Fibroblast of the conjunctiva (primary cell): Measurements from ENCODE around the gene PPP1R1A.

Experiments used
- DNase-seq: peaks from one replicate; pipeline ENCODE4 v3.0.0-alpha.2; 2010; ENCODE audit warnings: low read depth

The PPP1R1A gene

DNA sequence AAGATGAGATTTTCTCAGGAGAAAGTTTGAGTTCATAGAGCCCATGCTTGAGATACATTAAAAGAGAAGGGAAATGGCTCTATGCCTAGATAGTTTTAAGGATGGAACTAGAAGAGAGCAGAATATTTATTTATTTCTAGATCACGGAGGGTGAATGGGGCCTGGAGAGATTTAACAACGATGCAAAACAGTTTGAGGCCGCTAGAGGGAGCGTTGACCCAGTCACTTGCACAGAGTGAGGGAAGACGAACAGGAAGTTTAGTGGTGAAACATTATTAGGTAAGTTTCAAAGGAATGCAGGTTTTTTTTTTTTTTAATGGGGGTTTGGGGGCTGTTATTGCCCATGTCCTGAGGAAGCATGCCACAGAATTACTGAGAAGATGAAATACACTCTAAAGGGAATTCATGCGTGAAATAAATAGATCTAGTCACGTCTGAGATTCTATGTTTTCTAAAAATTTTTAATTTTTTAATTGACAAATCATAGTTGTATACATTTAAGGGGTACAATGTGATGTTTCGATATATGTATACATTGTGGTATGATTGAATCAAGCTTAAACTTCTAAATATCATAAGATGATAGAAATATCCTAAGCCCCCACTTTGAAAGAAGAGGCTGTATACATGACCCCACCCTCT is 14.8 kb upstream of the PPP1R1A start:
- DNase-seq = peak; percentile 44

GRCh38 chr12:54602661-54603060 is 14.2 kb upstream of the PPP1R1A start:
- no peak for DNase-seq

DNA sequence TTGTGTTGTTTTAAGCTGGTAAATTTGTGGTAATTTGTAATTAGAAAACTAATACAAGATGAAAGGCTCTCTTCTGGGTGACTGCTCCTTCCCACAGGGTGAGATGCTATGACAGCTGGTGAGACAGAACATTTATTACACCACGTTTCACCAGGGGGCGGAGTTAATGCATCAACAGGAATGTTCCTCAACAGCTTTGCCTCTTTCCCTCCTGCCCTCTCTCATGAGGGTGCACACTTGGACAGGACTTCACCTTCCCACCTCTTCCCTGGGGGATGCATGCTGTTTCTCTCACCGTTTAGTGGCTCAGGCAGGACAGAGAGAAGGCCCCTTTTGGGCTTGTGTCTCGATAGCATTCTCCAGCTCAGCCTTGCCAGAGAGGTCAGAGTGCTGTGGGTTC is 13.4 kb upstream of the PPP1R1A start:
- DNase-seq = no peak

- DNase-seq = no peak
Observed at GRCh38 chr12:54598970-54599369, 10.5 kb upstream of the PPP1R1A start.

GRCh38 chr12:54596526-54596946 is 8.1 kb upstream of the PPP1R1A start:
- peak; percentile 28 for DNase-seq

GRCh38 chr12:54595471-54595870 is 7.0 kb upstream of the PPP1R1A start:
- DNase-seq = no peak

DNA sequence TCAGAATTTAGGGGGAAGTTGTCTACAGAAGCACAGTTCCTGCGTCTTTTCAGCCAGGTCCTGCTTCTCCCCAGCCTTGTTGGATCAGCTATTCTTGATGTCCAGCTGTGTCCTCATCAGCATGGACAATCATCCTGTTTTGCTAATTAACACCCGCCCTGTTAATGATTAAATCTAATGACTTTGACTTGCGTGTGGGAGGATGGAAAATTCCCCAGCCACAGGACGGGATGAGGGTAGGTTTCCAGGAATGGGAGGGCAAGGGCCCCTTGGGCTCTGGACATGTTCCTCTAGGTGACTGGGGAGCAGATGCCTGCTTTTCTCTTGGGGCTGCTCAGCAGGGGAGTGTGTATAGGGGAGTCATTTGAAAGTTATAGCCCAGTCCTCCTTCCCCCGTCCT is 5.3 kb upstream of the PPP1R1A start:
- no peak for DNase-seq

DNA sequence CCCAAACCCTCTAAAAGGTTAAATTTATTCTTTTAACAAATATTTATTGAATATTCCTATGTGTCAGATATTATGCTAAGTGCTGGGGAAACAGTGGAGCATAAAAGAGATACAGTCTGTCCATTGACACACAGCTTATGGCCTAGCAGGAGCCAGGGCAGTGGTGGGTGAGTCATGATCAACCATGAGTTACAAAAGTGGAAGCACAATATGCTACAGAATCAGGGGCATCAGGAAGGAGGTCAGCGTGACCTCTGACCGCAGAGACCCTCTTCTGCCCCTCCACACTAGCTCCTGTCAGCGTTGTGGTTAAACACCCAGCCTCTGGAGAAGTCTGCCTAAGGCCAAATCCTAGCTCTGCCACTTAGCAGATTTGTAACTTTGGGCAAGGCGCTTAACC is 4.7 kb upstream of the PPP1R1A start:
- DNase-seq = no peak

DNA sequence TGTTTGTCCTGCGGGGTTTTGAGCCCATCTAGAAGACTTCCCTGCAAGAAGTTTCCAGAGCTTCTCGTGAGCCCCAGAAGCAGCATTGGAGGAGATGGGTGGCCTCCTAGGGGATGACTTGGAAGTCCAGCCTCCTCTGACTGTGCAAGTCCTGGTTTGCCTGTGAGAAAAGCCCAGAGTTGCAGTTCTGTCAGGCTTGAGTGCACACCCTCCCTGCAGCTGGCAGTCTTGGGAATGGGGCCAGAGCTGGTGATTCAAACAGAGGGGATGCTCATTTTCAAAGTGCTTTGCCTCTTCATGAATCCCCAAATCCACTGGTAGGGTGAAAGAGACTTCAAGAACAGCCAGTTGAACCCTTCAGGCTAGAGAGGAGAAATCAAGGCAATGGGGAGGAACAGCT is 3.9 kb upstream of the PPP1R1A start:
- no peak for DNase-seq

- DNase-seq = no peak
Observed at GRCh38 chr12:54590978-54591591, 2.6 kb upstream of the PPP1R1A start.

DNA sequence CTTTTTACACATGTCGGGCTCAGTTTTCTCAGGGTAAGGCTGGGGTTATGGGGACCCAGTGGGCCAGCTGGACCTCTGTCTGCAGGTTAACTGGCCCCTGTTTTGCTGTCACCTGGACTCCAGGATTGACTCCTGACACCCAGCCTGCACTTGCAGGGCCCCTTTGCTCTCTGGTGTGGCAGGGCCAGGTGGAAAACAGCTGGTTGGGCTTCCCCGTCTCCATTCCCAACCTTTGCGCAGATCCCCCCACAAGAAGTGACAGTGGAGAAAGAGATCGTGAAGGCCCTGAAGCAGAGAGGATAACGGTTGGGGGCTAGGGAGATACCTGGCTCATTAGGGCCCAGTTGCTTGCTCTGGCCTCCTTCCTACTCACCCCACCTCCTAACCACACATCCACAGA is 1.5 kb upstream of the PPP1R1A start:
- no peak for DNase-seq

DNA sequence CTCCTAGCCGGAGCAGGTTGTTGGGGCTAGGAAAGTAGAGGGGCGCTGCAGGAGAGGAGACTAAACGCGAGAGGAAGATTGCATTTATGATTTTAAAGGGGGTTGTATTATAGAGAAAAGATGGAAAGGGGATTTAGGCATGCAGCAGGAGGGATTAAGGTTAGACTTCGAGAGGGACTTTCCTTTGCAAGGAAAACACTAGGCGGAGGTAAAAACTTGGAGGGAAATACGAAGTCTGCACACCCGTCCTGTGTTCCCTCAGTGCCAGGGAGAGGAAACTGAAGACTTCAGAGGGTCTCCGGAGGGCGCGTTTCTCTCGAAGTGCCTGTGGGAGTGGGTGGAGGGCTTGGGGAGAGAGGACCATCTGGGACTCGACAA is 420 bp upstream of the PPP1R1A start:
- DNase-seq = no peak

- no peak for DNase-seq
Observed at GRCh38 chr12:54587315-54587873, 1.1 kb downstream of the PPP1R1A start.

DNA sequence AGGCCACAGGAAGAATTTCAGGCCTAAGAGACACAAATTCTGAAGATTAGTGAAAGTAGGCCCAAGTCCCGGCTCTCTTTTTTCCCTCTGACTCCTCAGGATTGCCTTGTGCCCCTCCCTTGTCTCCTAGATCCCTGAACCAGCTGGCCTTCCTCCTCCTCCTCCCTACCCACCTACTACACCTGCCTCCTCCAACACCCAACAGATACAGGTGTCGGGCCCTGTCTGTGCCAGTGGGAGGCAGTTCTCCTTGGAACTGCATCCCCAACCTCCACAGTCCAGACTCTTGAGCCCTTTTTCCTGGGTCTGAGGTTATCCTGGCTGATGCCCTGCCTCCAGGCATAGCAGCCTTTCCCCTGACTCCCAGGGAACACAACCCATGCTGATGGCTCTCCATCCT is 1.8 kb downstream of the PPP1R1A start:
- DNase-seq = no peak

GRCh38 chr12:54585243-54585642 is 3.2 kb downstream of the PPP1R1A start:
- DNase-seq = no peak

GRCh38 chr12:54584128-54584527 is 4.3 kb downstream of the PPP1R1A start:
- no peak for DNase-seq

GRCh38 chr12:54583726-54584125 is 4.7 kb downstream of the PPP1R1A start:
- DNase-seq = no peak

- DNase-seq = no peak
Observed at GRCh38 chr12:54581412-54581811, 7.0 kb downstream of the PPP1R1A start.

DNA sequence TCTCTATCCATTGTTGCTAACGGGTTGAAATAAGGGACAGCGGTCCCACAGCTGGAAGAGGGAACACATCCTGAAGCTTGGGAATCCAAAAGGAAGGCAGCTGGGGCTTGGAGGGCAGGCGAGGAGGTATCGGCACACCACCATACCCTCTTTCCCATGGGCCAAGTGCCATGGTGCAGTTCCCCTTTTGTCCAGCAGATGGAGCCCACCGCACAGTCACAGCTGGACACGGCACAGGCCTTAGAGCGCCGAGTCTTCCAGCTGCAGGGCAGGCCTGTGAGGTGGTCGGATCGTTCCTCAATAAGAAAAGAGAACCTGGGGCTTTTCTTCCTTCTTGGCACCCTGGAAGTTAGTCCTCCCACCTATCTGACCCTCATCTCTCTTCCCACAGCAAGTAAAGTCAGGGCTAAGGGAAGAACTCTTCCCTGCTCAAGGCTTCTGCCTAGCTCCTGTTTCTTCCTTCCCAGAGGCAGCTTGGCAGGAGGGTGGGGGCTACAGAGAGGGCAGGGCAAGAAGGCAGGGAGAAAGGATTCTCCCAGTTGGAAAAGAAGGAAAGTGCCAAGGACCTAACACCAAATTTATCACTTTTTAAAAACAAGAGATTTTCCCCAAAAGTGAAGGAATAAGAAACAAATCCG is 8.6 kb downstream of the PPP1R1A start:
- peak; percentile 59 for DNase-seq

GRCh38 chr12:54579258-54579657 is 9.2 kb downstream of the PPP1R1A start:
- DNase-seq = no peak

- DNase-seq = no peak
Observed at GRCh38 chr12:54578778-54579177, 9.7 kb downstream of the PPP1R1A start.

GRCh38 chr12:54572881-54573280 is 15.6 kb downstream of the PPP1R1A start:
- no peak for DNase-seq
